ENCODE data around the gene HMGCLL1.

DNA sequence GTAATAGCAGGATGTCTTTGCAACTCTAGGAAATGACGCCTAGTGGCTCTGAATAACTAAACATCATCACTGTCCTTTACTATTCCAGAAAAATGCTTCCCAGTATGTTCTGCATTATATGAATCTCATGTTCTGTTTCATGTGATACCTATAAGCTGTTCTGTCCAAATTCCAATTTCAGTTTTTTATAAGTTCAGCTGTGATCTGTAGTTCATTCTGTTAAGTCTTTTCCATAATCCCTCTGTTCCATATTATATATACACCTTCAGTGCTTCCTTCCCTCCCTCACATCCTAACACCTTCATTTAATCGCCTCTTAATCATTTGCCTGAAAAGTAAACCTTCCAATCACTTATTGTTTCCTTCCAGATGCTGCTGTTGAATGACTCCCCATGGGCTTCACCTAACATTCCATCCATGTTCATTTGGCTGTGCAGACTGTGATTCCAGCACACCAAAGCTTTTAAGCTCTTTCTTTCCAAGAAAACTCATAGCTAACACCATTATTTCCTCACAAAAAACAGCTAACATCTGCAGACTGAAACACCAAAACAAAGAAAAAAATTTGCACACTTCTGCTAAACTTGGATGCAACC, 18.6 kb downstream of the HMGCLL1 start:
- TF ChIP-seq ZFP30 (CRISPR knock-in tag; IDR thresholded peaks at IDR 0.05) = no peak
- TF ChIP-seq, protein P1, sequence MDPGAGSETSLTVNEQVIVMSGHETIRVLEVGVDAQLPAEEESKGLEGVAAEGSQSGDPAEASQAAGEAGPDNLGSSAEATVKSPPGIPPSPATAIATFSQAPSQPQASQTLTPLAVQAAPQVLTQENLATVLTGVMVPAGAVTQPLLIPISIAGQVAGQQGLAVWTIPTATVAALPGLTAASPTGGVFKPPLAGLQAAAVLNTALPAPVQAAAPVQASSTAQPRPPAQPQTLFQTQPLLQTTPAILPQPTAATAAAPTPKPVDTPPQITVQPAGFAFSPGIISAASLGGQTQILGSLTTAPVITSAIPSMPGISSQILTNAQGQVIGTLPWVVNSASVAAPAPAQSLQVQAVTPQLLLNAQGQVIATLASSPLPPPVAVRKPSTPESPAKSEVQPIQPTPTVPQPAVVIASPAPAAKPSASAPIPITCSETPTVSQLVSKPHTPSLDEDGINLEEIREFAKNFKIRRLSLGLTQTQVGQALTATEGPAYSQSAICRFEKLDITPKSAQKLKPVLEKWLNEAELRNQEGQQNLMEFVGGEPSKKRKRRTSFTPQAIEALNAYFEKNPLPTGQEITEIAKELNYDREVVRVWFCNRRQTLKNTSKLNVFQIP (CRISPR knock-in tag; IDR thresholded peaks at IDR 0.05; ENCODE audit: borderline replicate concordance, low read depth) = no peak
- TF ChIP-seq ARNTL (CRISPR knock-in tag; IDR thresholded peaks at IDR 0.05; ENCODE audit: borderline replicate concordance, low read depth) = no peak
- TF ChIP-seq, protein P2, sequence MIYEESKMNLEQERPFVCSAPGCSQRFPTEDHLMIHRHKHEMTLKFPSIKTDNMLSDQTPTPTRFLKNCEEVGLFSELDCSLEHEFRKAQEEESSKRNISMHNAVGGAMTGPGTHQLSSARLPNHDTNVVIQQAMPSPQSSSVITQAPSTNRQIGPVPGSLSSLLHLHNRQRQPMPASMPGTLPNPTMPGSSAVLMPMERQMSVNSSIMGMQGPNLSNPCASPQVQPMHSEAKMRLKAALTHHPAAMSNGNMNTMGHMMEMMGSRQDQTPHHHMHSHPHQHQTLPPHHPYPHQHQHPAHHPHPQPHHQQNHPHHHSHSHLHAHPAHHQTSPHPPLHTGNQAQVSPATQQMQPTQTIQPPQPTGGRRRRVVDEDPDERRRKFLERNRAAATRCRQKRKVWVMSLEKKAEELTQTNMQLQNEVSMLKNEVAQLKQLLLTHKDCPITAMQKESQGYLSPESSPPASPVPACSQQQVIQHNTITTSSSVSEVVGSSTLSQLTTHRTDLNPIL (CRISPR knock-in tag; IDR thresholded peaks at IDR 0.05; ENCODE audit: low read depth) = no peak
- TF ChIP-seq ZFP3 (CRISPR knock-in tag; IDR thresholded peaks at IDR 0.05) = no peak
- TF ChIP-seq, protein P3, sequence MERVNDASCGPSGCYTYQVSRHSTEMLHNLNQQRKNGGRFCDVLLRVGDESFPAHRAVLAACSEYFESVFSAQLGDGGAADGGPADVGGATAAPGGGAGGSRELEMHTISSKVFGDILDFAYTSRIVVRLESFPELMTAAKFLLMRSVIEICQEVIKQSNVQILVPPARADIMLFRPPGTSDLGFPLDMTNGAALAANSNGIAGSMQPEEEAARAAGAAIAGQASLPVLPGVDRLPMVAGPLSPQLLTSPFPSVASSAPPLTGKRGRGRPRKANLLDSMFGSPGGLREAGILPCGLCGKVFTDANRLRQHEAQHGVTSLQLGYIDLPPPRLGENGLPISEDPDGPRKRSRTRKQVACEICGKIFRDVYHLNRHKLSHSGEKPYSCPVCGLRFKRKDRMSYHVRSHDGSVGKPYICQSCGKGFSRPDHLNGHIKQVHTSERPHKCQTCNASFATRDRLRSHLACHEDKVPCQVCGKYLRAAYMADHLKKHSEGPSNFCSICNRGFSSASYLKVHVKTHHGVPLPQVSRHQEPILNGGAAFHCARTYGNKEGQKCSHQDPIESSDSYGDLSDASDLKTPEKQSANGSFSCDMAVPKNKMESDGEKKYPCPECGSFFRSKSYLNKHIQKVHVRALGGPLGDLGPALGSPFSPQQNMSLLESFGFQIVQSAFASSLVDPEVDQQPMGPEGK (CRISPR knock-in tag; IDR thresholded peaks at IDR 0.05; ENCODE audit: borderline replicate concordance) = no peak
- TF ChIP-seq RARB (CRISPR knock-in tag; IDR thresholded peaks at IDR 0.05) = no peak
- no peak for TF ChIP-seq ZNF70 (CRISPR knock-in tag; IDR thresholded peaks at IDR 0.05)
- TF ChIP-seq ISL1 (CRISPR knock-in tag; IDR thresholded peaks at IDR 0.05) = no peak
- no peak for TF ChIP-seq ZNF565 (CRISPR knock-in tag; conservative IDR thresholded peaks at IDR 0.05; ENCODE audit: low read depth)
- no peak for TF ChIP-seq CSDC2 (CRISPR knock-in tag; IDR thresholded peaks at IDR 0.05)
- TF ChIP-seq TOX (CRISPR knock-in tag; IDR thresholded peaks at IDR 0.05; ENCODE audit: borderline replicate concordance) = no peak

Measured in SK-N-SH treated with all-trans-retinoic acid at 6 μM for 48 hours (cell line).